GM18519 (cell line): ENCODE results near the gene SURF6.
"Not testable (repeated sequence)": the region's sequence is repeated elsewhere in the genome, so short reads cannot be mapped to it uniquely, and the experiment has no call there.

Experiments
- ATAC-seq: cut with Tn5 transposase; IDR thresholded peaks from one replicate; pipeline ENCODE4 v1.9.1; 2021; ENCODE audit warnings: mild to moderate bottlenecking, moderate library complexity; ENCODE audit not compliant: unreplicated experiment, low FRiP score

The SURF6 gene

GRCh38 chr9:133301253-133302230 is 34.4 kb downstream of the SURF6 start:
- ATAC-seq: no peak

- not testable (repeated sequence) for ATAC-seq
These were observed 36.0 kb downstream of the SURF6 start for GRCh38 chr9:133299996-133300395.

- ATAC-seq: no peak
These were observed 41.7 kb downstream of the SURF6 start for GRCh38 chr9:133294257-133294656.

DNA sequence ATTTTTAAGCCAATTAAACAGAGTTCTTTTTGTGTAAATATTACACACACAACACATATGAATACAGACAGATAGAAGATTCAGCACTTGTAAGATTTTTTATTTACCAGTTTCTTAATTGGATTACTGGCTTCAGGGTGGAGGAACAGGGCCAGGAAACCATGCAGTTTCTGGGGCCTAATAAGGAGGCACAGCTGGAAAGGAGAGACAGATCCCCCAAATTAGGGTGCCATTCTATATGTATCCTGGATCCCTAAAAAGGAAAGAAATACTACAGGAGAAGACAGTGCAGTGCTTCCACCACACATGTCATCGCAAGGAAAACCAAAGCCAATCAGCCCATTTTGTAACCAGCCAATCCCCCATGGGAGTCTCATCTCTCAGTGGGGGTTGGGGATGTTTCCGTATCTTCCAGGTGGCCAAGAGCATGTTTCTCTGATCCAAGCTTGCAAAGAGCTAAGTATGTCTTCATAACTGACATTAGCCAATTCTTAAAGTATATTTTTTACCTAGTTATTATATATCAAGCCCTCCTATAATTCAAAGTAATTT is 45.2 kb downstream of the SURF6 start:
- no peak for ATAC-seq

- ATAC-seq: no peak
These were observed 49.5 kb downstream of the SURF6 start for GRCh38 chr9:133286523-133286922.

- ATAC-seq: no peak
These were observed 50.7 kb downstream of the SURF6 start for GRCh38 chr9:133285252-133285775.

DNA sequence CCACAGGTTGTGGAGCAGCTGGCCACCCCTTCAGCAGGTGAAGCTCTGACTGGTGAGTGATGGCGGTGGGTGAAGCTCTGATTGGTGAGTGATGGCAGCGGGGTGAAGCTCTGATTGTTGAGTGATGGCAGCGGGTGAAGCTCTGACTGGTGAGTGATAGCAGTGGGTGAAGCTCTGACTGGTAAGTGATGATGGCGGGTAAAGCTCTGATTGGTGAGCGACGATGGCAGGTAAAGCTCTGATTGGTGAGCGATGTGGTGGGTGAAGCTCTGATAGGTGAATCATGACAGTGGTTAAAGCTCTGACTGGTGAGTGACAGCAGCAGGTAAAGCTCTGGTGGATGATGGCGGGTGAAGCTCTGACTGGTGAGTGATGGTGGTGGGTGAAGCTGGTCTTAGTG is 51.6 kb downstream of the SURF6 start:
- no peak for ATAC-seq

GRCh38 chr9:133283255-133284032 is 52.5 kb downstream of the SURF6 start:
- ATAC-seq: not testable (repeated sequence)

GRCh38 chr9:133282464-133283238 is 53.3 kb downstream of the SURF6 start:
- ATAC-seq: no peak

- no peak for ATAC-seq
These were observed 55.6 kb downstream of the SURF6 start for GRCh38 chr9:133280392-133280791.
